T-helper 1 cell treated with Interleukin-12 subunit alpha and Interleukin-12 subunit beta and Interleukin-4 antibody, amounts not matched to agents 30 ng/mL and 1 ng/mL, for 36 hours (primary cell): ENCODE data around the gene ADGRL3. TPM values are rescaled to one million over a fixed set of nuclear protein-coding genes. Genes with fewer than 3 reads are reported as not detected.
"Not testable (repeated sequence)": the region's sequence is repeated elsewhere in the genome, so short reads cannot be mapped to it uniquely, and the experiment has no call there.

ENCODE experiments used
- intact Hi-C: fragments of 100-400 bp; cut with micrococcal nuclease; formaldehyde crosslinking; loops from one replicate; pipeline ENCODE4 v1.15.1; 2024
- total RNA-seq: library from RNA; stranded (reverse); gene quantifications from 2 replicates; pipeline ENCODE4 v1.2.3, GENCODE V29; 2022

Gene ADGRL3
- total RNA-seq, 1 donor from 2014 or later: not detected

DNA sequence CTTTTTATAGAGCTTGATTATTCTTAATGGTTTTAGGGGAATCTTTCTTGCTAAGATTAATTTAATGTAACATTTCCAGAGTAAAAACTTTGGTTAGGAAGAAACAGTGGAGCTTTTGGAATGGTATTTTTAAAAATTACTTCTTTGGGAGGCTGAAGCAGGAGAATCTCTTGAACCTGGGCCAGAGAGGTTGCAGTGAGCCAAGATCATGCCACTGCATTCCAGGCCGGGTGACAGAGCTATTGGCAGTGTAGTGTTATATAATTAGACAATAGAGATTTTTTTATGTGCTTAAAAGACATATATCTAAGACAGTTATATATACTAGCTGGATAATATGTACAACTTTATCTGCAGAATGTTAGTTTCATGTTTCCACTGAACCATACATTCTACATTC, 585.6 kb downstream of the ADGRL3 start:
- intact Hi-C loops: no loop called here

DNA sequence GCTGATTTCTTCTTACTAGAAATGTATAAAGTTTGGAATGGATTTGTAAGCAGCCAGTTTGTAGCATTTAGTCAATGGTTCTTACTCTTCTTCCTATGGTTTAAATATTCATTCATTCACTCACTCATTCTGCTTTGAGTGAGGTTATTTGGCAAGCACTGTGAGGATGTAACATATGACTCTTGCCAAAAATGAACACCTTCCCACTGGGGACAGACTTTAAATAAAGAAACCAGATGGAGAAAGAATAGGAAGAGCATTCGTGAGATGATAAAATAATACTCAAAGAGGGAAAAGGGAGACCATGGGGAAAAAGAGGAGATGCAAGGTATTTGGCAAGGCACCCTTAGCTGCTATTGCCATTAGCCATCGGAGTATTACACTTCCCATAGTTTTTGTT, 586.1 kb downstream of the ADGRL3 start:
- intact Hi-C loops: no loop called here

- intact Hi-C loops: no loop called here
Observed at GRCh38 chr4:61795998-61796397, 595.9 kb downstream of the ADGRL3 start.

- intact Hi-C loops: no loop called here
Observed at GRCh38 chr4:61799794-61800193, 599.7 kb downstream of the ADGRL3 start.

- intact Hi-C loops: no loop called here
Observed at GRCh38 chr4:61805227-61805626, 605.1 kb downstream of the ADGRL3 start.

GRCh38 chr4:61805979-61806378, 605.9 kb downstream of the ADGRL3 start:
- intact Hi-C loops: no loop called here

- intact Hi-C loops: no loop called here
Observed at GRCh38 chr4:61812171-61812570, 612.0 kb downstream of the ADGRL3 start.

DNA sequence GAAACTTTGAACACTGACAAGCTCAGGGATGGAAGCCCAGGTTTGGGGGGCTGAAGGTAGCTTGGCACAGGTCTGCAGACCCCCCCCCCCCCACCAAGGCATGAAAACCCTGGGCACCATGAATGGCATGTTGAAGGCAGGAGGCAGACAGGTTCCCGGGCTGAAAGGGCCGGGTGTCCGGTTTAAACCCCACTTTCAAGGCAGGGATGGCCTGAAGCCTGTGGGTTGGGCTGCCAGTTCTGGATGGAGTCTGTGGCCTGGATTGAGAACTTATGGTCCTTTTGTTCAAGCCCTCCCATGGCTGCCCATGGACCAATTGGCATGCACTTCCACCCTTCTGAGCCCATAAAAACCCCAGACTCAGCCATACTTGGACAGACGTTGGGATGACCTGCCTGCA, 616.9 kb downstream of the ADGRL3 start:
- intact Hi-C loops: no loop called here

GRCh38 chr4:61820136-61820535, 620.0 kb downstream of the ADGRL3 start:
- intact Hi-C loops: no loop called here

DNA sequence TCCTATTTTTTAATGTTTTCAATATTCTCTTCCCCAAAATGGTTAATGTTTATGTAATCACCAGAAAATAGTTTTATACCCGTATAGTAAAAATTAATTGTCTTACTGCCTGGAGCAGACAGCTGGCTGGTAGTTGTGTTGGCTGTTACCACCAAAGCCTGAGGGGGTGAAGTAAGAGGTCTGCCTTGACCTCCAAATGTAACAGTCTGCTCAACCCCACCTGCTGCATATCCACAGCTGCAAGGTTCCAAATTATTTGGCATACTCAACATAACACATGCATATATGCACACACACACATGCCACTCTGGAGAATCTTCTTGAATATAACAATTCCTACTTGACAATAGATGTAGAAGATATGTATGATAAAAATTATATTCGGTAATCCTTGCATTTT, 624.3 kb downstream of the ADGRL3 start:
- intact Hi-C loops: no loop called here

DNA sequence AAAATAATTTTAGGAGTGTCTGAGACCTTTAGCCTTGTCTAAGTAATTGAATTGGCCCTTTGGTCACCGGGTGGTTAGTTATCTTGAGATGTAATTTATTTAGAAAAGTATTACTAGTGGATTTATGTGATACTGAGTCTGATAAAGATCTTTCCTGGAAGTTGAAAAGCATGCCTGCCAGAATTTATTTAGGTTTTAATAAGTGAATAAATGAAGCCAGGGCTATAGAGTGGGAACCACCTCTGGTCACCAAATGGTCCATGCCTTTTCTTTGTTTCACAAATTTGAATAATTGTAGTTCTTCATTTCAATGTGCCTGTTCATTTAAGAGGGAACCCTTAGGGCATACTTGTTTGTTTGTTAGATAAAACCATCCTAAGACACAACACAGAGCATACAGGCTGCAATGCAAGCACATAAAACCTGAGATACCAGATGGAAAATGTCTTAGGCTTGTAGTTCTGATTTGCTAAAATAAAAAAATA, 627.8 kb downstream of the ADGRL3 start:
- intact Hi-C loops: no loop called here

GRCh38 chr4:61828960-61829359, 628.8 kb downstream of the ADGRL3 start:
- intact Hi-C loops: no loop called here

- intact Hi-C loops: no loop called here
Observed at GRCh38 chr4:61831987-61832386, 631.9 kb downstream of the ADGRL3 start.

- intact Hi-C loops: no loop called here
Observed at GRCh38 chr4:61837395-61837794, 637.3 kb downstream of the ADGRL3 start.

- intact Hi-C loops: no loop called here
Observed at GRCh38 chr4:61838072-61838471, 637.9 kb downstream of the ADGRL3 start.

DNA sequence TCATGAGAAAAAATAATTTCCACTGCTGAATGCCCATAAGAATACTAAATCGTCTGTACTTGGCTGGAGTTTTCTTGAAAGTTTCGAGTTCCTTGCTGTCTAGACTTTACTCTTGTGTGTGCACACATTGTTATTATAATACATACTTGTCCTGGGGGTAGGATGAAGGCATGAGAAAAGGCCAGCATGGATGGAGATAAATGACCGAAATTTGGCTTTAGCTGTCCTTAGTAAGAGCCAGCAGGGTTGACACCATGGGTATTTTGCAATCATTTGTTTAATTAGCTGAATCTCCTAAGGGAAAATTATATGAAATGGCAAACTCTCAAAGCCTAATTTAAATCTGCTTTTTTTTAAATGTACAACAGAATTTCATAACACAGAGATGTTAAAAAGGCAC, 641.6 kb downstream of the ADGRL3 start:
- intact Hi-C loops: no loop called here

GRCh38 chr4:61851126-61851525, 651.0 kb downstream of the ADGRL3 start:
- intact Hi-C loops: no loop called here

DNA sequence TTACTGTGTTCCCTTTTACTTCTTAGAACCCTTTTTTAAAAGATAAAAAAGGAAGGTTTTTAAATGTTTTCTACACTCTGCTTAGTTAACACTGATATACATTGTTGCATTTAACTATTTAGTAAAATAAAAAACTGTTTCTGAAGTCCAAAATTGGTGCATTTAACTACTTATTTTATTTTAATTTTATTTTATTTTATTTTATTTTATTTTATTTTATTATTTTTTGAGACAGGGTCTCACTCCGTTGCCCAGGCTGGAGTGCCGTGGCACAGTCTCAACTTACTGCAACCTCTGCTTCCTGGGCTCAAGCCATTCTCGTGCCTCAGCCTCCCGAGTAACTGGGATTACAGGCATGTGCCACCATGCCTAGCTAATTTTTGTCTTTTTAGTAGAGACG, 652.0 kb downstream of the ADGRL3 start:
- intact Hi-C loops: not testable (repeated sequence)

DNA sequence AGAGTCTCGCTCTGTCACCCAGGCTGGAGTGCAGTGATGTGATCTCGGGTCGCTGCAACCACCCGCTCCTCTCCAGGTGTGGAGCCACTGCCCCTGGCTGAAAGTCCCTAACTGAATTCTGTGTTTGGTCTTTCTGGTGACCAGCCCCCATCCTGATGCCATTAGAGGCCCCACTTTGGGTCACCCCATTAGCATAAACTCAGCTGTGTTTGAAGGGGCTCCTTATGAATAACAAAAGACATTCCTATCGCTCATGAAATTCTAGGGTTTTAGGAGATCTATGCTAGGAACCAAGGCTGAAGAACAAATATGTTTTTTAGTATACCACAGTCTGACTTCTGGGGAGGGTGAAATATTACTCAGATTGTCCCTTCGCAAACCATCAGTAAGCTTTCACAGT, 652.9 kb downstream of the ADGRL3 start:
- intact Hi-C loops: no loop called here

GRCh38 chr4:61860376-61860775, 660.2 kb downstream of the ADGRL3 start:
- intact Hi-C loops: no loop called here

GRCh38 chr4:61864286-61864685, 664.2 kb downstream of the ADGRL3 start:
- intact Hi-C loops: no loop called here

- intact Hi-C loops: no loop called here
Observed at GRCh38 chr4:61866378-61867030, 666.4 kb downstream of the ADGRL3 start.

GRCh38 chr4:61872983-61873382, 672.9 kb downstream of the ADGRL3 start:
- intact Hi-C loops: no loop called here

- intact Hi-C loops: no loop called here
Observed at GRCh38 chr4:61877266-61877665, 677.1 kb downstream of the ADGRL3 start.
